Fibroblast of skin of scalp (primary cell): ENCODE results near the gene THSD7A.

Source experiments
- DNase-seq: peaks from one replicate; pipeline ENCODE4 v3.0.0-alpha.2; 2013

The THSD7A gene

GRCh38 chr7:11630355-11630754 is 201.6 kb downstream of the THSD7A start:
- DNase-seq, result no peak

- DNase-seq, result peak; percentile 2
These were observed 206.3 kb downstream of the THSD7A start for GRCh38 chr7:11625669-11626068.

- no peak for DNase-seq
These were observed 208.8 kb downstream of the THSD7A start for GRCh38 chr7:11623093-11623678.

- no peak for DNase-seq
These were observed 211.4 kb downstream of the THSD7A start for GRCh38 chr7:11620406-11621253.

- no peak for DNase-seq
These were observed 215.5 kb downstream of the THSD7A start for GRCh38 chr7:11616466-11616865.

- no peak for DNase-seq
These were observed 216.8 kb downstream of the THSD7A start for GRCh38 chr7:11615174-11615573.

- DNase-seq, result no peak
These were observed 218.6 kb downstream of the THSD7A start for GRCh38 chr7:11613292-11613930.

GRCh38 chr7:11612737-11613136 is 219.3 kb downstream of the THSD7A start:
- DNase-seq, result no peak

- DNase-seq, result no peak
These were observed 222.8 kb downstream of the THSD7A start for GRCh38 chr7:11609096-11609670.

- DNase-seq, result no peak
These were observed 224.3 kb downstream of the THSD7A start for GRCh38 chr7:11607686-11608085.

- DNase-seq, result no peak
These were observed 226.2 kb downstream of the THSD7A start for GRCh38 chr7:11605749-11606148.

- peak; percentile 1 for DNase-seq
These were observed 227.5 kb downstream of the THSD7A start for GRCh38 chr7:11604505-11604904.

- no peak for DNase-seq
These were observed 230.2 kb downstream of the THSD7A start for GRCh38 chr7:11601761-11602160.

- DNase-seq, result no peak
These were observed 238.7 kb downstream of the THSD7A start for GRCh38 chr7:11593322-11593721.

GRCh38 chr7:11592699-11593098 is 239.3 kb downstream of the THSD7A start:
- no peak for DNase-seq

- no peak for DNase-seq
These were observed 240.1 kb downstream of the THSD7A start for GRCh38 chr7:11591943-11592342.

GRCh38 chr7:11591055-11591633 is 240.9 kb downstream of the THSD7A start:
- no peak for DNase-seq

GRCh38 chr7:11589251-11589650 is 242.7 kb downstream of the THSD7A start:
- no peak for DNase-seq

GRCh38 chr7:11587814-11588213 is 244.2 kb downstream of the THSD7A start:
- DNase-seq, result no peak

GRCh38 chr7:11587048-11587447 is 244.9 kb downstream of the THSD7A start:
- no peak for DNase-seq

GRCh38 chr7:11584406-11585031 is 247.5 kb downstream of the THSD7A start:
- DNase-seq, result no peak

GRCh38 chr7:11579141-11579540 is 252.9 kb downstream of the THSD7A start:
- DNase-seq, result no peak

- DNase-seq, result no peak
These were observed 255.7 kb downstream of the THSD7A start for GRCh38 chr7:11576310-11576709.
